HG03025 (cell line): Measurements from ENCODE around the gene TGM3.

Experiments used
- ATAC-seq: cut with Tn5 transposase; IDR thresholded peaks from one replicate; pipeline ENCODE4 v1.9.1; 2021; ENCODE audit warnings: mild to moderate bottlenecking, moderate library complexity; ENCODE audit not compliant: unreplicated experiment, low FRiP score

TGM3 gene

DNA sequence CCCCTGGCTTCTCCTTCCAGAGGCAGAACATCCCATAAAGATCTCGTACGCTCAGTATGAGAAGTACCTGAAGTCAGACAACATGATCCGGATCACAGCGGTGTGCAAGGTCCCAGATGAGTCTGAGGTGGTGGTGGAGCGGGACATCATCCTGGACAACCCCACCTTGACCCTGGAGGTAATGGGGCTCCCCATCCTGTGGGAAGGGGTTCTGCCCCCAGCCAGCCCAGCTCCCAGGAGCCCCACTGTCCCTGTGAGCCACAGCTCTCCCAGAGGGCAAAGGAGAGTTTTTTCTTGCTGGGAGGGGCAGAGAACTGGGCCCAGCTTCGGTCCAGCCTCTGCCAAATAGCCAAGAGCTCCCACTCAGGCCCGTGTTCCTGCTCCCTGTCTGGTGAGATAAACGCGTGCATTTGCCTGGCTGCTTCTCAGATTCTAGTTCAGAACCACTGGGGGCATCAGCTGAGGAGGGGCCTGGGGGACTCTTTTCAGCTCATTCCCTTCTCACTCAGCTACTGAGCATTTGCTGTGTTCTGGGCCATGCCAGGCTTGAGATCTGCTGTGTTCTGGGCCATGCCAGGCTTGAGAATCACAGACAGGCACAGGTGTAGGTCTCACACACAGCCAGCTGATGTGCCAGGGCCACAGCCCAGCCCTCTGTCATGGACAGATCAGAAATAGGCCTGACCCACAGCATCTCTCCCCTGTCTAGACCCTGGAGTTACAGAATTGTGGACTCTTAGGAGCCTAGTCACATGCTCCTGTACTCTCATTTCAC, 39.5 kb downstream of the TGM3 start:
- ATAC-seq = no peak

GRCh38 chr20:2336471-2336870, 40.7 kb downstream of the TGM3 start:
- ATAC-seq = no peak

DNA sequence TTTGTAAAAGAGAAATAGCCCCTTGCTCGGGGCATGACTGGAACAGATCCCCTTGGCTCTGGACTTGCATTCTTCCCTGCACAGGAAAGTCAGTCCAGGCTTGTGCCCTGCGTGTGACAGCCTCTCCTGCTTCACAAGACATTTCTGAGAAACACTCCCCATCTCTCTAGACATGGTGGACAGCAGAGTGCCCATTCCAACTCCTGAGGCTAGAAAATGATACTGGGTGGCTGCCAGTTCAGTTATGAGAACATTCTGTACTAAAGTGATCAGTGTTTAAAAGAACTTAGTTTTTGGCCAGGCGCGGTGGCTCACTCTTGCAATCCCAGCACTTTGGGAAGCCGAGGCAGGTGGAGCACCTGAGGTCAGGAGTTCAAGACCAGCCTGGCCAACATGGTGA, 41.3 kb downstream of the TGM3 start:
- no peak for ATAC-seq

DNA sequence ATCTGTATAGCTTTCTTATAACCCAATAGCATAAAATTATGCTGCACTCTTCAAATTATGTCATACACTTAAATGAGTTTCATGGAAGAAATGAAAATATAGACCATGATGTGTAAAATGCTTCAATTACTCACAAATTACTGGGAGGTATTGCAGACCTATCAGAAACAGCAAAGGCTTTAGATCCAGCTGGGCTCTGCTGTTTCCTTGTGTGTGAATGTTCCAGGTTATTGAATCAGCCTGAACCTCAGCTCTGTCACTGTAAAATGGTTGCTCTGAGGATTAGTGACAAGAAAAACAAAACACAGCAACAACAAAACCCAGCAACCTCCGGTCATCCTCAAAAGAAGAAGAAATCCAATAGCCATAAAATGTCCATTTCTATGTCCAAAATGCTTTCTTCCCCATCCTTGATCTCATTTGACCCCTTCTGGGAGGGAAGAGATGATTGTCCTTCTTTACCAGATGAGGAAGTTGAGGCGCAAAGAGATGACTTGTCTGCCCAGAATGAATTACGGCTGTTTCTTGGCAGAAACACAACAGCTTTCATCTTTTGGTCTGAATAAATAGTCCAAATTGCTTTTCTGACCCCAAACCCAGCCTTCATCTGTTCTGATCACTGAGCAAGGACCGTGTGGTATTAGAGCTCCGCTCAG, 42.7 kb downstream of the TGM3 start:
- ATAC-seq = no peak

- no peak for ATAC-seq
Observed at GRCh38 chr20:2340136-2340535, 44.3 kb downstream of the TGM3 start.

- no peak for ATAC-seq
Observed at GRCh38 chr20:2340823-2341222, 45.0 kb downstream of the TGM3 start.

DNA sequence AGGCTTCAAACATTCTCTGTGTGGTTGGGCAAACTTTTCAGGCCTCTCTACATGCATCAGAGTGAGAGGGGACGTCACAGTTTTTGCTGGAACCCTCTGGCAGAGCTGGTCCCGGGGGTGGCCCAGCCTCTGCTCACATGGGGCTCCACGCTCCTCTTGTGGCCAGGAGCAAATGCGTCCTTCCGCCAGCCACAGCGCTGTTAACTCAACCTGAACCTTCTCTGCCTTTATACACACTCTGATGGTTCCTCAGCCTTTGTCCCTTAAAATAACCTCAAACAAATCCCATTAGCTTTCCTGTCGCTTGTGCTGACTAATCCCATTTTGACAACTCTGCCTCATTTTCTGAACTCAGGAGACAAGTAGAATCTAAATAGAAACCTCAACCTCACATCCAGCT, 45.5 kb downstream of the TGM3 start:
- ATAC-seq = no peak

DNA sequence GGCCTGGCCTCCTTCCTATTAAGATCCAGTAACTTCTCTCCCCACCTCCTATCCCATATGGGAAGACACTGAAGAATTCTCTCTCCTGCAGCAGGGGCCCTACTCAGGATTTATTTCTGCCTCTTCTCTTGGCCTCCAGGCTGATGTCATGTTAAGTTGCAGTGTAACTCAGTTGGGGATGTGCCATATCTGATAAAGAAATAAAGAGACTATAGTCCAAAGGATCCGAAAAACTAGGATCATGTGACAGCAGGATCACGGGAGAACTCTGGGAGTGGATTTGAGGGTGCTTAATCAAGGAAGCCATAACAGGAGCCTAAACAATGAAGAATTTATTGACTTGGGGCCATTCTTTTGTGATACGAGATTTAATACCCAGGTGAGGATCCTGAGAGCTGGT, 46.4 kb downstream of the TGM3 start:
- no peak for ATAC-seq

- ATAC-seq = no peak
Observed at GRCh38 chr20:2346188-2346587, 50.4 kb downstream of the TGM3 start.

DNA sequence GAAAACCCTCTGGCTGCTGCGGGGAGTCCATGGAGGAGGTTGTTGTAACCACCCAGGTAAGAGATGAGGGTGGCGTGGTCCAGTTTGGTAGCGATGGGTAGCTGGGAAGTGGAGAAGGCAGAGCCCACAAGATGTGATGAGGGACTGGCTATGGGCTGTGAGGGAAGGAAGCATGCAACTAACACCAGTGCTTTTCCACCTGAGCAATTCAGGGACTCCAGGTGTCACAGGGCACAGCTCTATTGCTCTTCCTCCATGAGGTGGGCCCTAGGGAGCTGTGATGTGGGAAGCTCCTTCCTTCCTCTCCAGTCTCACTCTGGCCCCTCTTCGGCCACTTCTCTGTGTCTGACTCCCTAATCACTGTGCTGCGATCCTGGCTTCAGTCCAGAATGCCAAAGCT, 52.5 kb downstream of the TGM3 start:
- no peak for ATAC-seq

DNA sequence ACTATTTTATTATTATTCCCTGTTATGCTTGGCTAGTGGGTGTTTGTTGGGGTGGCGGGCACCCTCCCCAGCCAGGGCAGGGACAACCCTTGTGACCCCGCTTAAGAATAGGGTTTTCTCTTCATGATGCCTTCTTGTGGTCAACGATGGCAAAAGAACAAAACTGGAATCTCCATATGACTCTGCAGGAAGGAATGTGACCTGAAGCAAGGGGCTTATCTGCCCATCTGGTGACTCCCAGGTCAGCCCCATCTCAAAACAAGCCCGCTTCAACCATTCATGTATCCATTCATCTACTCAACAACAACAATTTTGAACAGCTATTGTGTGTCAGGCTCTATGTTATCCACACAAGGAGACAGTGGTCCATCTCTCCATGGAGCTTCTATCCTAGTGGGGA, 54.0 kb downstream of the TGM3 start:
- no peak for ATAC-seq

- ATAC-seq = no peak
Observed at GRCh38 chr20:2350606-2351005, 54.8 kb downstream of the TGM3 start.

DNA sequence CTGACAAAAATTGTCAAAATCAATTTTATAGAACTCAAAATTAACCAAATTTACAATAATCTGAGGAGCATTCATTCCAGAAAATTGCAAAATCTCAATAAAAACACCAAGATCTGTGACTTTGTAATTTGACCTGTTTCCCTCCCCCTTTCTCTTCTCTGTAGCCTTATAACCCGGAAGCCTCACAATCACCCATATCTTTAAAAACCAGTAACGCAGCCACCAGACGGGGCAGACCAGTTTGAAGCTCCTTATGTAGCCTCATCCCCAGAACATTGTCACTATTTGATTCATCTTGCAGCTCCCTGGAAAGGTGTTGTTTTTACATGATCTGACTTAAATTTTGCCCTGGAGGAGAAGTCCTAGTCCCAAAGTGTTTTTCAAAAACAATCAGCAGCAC, 57.4 kb downstream of the TGM3 start:
- ATAC-seq = no peak

- no peak for ATAC-seq
Observed at GRCh38 chr20:2357114-2357513, 61.3 kb downstream of the TGM3 start.

- no peak for ATAC-seq
Observed at GRCh38 chr20:2358006-2358405, 62.2 kb downstream of the TGM3 start.

DNA sequence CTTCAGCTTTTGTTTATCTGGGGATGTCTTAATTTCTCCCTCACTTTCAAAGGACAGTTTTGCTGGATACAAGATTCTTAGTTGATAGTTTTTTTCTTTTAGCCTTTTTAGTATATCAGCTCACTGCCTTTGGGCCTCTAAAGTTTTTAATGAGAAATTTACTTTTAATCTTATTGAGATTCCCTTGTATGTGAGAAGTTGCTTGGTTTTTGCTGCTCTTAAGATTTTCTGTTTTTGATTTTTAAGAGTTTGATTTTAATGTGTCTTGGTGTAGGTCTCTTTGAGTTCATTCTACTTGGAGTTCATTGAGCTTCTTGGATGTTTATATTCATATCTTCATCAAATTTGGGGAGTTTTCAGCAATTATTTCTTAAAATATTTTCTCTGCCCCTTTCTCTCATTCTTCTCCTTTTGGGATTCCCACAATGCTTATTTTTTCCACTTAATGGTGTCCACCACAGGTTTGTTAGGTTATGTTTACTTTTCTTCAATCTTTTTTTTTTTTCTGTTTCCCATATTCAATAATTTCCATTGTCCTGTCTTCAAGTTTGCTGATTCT, 65.3 kb downstream of the TGM3 start:
- ATAC-seq = no peak

GRCh38 chr20:2363187-2363586, 67.4 kb downstream of the TGM3 start:
- ATAC-seq = no peak

DNA sequence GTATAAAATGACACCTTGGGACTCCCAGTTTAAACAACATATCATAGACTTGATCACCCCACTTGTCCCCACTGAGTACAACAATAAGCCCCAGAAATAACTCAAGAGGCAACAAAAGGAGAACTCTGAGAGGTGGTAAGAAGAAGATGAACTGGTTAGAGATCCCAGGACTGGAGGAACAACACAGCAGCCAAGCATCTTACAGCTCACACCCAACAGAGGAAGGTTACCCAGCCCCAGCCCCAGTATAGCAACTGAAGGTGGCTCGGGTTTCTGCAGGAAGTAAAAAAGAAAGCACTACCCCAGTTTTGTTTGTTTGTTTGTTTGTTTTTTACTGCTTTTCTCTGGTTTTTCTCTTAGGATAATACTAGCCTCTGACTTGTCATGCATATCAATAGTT, 67.8 kb downstream of the TGM3 start:
- ATAC-seq = no peak

- no peak for ATAC-seq
Observed at GRCh38 chr20:2364044-2364443, 68.2 kb downstream of the TGM3 start.

GRCh38 chr20:2365091-2365490, 69.3 kb downstream of the TGM3 start:
- ATAC-seq = no peak

GRCh38 chr20:2365666-2366065, 69.9 kb downstream of the TGM3 start:
- no peak for ATAC-seq

DNA sequence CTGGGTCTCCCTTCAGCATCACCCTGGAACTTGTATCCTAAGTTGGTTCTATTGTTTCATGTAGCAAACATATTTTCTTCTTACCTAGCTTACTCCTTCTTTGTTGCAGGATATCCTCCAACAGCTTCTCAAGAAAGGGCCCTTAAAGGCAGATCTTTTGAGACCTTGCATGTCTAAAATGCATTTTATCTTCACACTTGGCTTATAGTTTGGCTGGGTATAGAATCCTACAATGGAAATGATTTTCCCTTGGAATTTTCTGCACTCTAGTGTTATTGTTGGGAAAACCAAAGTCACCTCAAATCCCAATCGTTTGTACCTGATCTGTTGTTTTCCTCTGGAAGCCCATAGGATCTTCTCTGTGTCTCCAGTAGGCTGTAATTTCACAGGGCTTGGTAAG, 72.8 kb downstream of the TGM3 start:
- ATAC-seq = no peak
